ENCODE data around the gene ACSBG1.
A peak's percentile ranks its signal among the peaks of the same experiment; 100 is the strongest.

Gene ACSBG1

DNA sequence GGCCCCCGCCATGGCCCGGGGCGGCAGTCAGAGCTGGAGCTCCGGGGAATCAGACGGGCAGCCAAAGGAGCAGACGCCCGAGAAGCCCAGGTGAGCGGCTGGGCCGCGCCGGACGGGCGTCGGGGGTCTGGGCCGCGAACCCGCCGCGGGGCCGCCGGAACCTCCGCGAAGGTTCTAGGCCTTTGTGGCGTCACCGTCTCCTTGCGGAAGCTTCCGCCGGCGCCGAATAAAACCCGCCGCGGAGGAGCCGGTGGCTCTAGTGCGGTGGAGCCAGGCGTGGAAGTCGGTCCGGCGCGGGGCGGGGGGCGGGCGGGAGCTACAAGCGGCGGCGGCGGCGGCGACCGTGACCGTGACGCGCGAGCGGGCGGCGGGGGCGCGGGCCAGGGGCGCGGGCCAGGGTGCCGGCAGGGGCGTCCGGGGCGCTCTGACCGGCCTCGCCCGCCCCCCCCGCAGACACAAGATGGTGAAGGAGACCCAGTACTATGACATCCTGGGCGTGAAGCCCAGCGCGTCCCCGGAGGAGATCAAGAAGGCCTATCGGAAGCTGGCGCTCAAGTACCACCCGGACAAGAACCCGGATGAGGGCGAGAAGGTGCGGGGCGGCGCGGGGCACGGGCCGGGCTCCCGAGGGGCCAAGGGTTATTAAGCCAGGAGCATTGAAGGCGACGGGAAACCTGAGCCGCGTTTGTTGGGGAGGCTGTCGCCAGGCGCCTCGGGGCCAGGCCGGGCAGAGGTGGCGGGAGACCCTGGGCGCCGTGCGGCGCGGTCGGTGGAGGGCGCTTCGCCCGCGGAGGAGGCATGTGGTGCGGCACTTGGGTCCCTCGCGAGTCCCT lies 30.2 kb upstream of the ACSBG1 start, which contains the start of gene DNAJA4:
DNAJA4 (plus strand) TSS at position 259 of the 833 bp plus-strand sequence; CDS start at position 461, 202 bp downstream.
- H3K27me3 ChIP-seq (ENCODE audit: control insufficient read depth, insufficient read depth, low read length): peaks cover 19% of the 10 kb centered on the region
- H3K4me1 ChIP-seq (ENCODE audit: control insufficient read depth, insufficient read depth, low read length): no peaks in the 10 kb centered on the region
- no peaks in the 10 kb centered on the region for H3K9me3 ChIP-seq (ENCODE audit: control insufficient read depth, insufficient read depth, low read length)
- peak within 1 kb of the TSS; percentile 52 for H3K4me3 ChIP-seq (ENCODE audit: low read depth, low read length)
- H3K36me3 ChIP-seq (ENCODE audit: control insufficient read depth, insufficient read depth, low read length): no peaks in the 10 kb centered on the region
- H3K9ac ChIP-seq (ENCODE audit: low read depth, low read length): no peak within 1 kb of the TSS

DNA sequence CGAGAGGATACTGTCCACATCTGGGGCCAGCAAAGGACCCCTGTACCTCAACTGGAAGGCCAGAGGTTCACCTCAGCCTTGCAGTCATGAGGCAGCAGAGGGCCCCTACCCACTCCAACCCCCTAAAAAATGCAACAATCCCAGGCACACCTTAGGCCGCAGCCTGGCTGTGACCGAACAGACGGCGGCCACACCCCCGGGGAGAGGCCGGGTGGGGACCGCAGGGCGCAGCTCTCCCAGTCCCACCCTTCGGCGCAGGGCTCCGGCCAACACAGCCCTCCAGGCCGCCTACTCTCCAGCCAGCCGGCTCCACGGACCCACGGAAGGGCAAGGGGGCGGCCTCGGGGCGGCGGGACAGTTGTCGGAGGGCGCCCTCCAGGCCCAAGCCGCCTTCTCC lies 29.5 kb upstream of the ACSBG1 start:
- Histone ChIP-seq H3K9me3 (ENCODE audit: control insufficient read depth, insufficient read depth, low read length) (no peaks in the 10 kb centered on the region), H3K36me3 (ENCODE audit: control insufficient read depth, insufficient read depth, low read length) (no peaks in the 10 kb centered on the region), H3K27me3 (ENCODE audit: control insufficient read depth, insufficient read depth, low read length) (peaks cover 19% of the 10 kb centered on the region), H3K9ac (ENCODE audit: low read depth, low read length) (no peak overlapping the region), H3K4me1 (ENCODE audit: control insufficient read depth, insufficient read depth, low read length) (no peaks in the 10 kb centered on the region), H3K4me3 (ENCODE audit: low read depth, low read length) (peak overlapping the region; percentile 8)

DNA sequence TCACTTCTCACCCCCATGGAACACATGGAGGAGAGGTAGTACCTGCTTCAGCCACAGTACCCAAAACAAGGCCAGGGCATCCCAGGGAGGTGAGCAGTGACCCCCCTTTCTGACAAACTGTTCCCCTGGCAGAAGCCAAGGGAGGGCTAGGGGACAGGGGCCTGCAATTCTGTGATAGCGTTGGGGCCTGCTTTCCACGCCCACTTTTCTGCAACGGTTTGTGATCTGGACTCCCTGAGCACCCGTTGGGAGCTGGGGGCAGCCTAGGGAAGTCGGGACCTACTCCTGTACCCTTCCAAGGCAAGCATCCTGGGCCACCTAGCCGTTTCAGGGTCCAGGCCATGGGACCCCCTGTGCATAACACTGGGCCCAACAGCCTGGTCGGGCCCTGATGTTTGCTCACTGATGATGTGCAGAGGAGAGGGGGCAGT lies 29.0 kb upstream of the ACSBG1 start:
- Histone ChIP-seq H3K9ac (ENCODE audit: low read depth, low read length) (no peak overlapping the region), H3K27me3 (ENCODE audit: control insufficient read depth, insufficient read depth, low read length) (peaks cover 19% of the 10 kb centered on the region)

DNA sequence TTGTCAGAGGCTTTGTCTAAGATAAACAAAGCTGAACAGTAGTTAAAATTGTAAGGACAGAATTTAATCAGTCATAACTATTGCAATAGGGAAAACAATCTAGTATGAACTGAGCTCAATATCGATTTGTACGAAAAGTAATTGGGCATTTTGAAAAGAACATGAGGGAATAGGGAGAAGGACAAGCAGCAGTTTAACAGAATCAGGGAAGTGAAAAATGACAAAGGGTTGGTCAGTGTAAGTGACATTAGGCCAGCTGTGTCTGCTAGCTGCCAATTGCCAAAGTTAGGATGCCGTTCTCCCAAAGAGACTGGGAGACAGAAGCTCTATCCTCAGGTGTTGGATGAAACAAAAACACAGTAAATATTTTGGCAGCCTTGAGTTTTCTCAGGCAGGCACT lies 26.7 kb upstream of the ACSBG1 start:
- Histone ChIP-seq H3K9me3 (ENCODE audit: control insufficient read depth, insufficient read depth, low read length) (no peaks in the 10 kb centered on the region), H3K36me3 (ENCODE audit: control insufficient read depth, insufficient read depth, low read length) (no peaks in the 10 kb centered on the region), H3K27me3 (ENCODE audit: control insufficient read depth, insufficient read depth, low read length) (peaks cover 19% of the 10 kb centered on the region), H3K4me3 (ENCODE audit: low read depth, low read length) (no peak overlapping the region), H3K4me1 (ENCODE audit: control insufficient read depth, insufficient read depth, low read length) (no peaks in the 10 kb centered on the region), H3K9ac (ENCODE audit: low read depth, low read length) (no peak overlapping the region)

More for the DNA sequence above, 29.0 kb upstream of the ACSBG1 start:
- H3K36me3 ChIP-seq (ENCODE audit: control insufficient read depth, insufficient read depth, low read length): no peaks in the 10 kb centered on the region
- no peaks in the 10 kb centered on the region for H3K4me1 ChIP-seq (ENCODE audit: control insufficient read depth, insufficient read depth, low read length)
- no peak overlapping the region for H3K4me3 ChIP-seq (ENCODE audit: low read depth, low read length)
- no peaks in the 10 kb centered on the region for H3K9me3 ChIP-seq (ENCODE audit: control insufficient read depth, insufficient read depth, low read length)

DNA sequence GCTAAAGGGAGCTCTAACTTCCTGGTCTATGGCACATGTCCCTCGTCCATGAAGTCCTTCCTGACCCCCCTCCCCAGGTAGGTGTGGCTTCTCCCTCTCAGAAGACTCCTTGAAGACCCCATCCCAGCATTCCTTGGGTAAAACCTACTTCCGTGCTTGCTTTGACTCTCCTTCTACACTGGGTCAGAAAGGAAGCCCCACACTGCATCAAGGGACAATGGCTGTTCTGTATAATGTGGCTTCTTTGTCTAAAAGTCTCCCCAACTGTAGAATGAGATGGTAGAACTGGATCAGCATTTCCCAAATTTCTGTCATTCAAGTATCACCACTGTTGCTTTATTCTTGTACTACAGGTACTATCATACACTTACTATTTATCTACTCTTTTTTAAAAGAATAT lies 26.1 kb upstream of the ACSBG1 start:
- peaks cover 14% of the 10 kb centered on the region for H3K27me3 ChIP-seq (ENCODE audit: control insufficient read depth, insufficient read depth, low read length)
- H3K9me3 ChIP-seq (ENCODE audit: control insufficient read depth, insufficient read depth, low read length): no peaks in the 10 kb centered on the region
- no peaks in the 10 kb centered on the region for H3K36me3 ChIP-seq (ENCODE audit: control insufficient read depth, insufficient read depth, low read length)
- no peak overlapping the region for H3K9ac ChIP-seq (ENCODE audit: low read depth, low read length)
- no peak overlapping the region for H3K4me3 ChIP-seq (ENCODE audit: low read depth, low read length)
- H3K4me1 ChIP-seq (ENCODE audit: control insufficient read depth, insufficient read depth, low read length): no peaks in the 10 kb centered on the region

DNA sequence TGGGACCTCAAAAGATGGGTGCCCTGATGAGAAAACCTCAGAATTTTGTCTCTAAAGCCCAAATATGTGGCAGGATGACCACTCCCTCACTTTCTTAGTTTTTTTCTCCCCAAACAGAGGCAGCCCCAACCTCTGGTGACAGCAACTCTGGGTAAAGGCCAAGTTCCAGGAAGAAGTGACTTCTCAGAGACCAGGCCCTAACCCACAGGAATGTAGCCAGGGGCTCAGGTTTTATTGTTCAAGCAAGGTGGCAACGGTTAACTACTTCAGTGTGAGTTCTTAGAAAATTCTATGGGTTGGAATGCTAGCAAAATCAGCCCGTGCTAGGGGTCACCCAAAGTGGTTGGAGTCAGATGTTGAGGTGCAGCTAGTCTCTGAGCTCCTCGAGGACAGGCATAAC lies 24.9 kb upstream of the ACSBG1 start:
- Histone ChIP-seq H3K36me3 (ENCODE audit: control insufficient read depth, insufficient read depth, low read length) (no peaks in the 10 kb centered on the region), H3K9me3 (ENCODE audit: control insufficient read depth, insufficient read depth, low read length) (no peaks in the 10 kb centered on the region), H3K4me1 (ENCODE audit: control insufficient read depth, insufficient read depth, low read length) (no peaks in the 10 kb centered on the region), H3K9ac (ENCODE audit: low read depth, low read length) (no peak overlapping the region), H3K4me3 (ENCODE audit: low read depth, low read length) (no peak overlapping the region), H3K27me3 (ENCODE audit: control insufficient read depth, insufficient read depth, low read length) (peaks cover 9% of the 10 kb centered on the region)

GRCh38 chr15:78257681-78258080 lies 23.3 kb upstream of the ACSBG1 start:
- Histone ChIP-seq H3K9me3 (ENCODE audit: control insufficient read depth, insufficient read depth, low read length) (no peaks in the 10 kb centered on the region), H3K9ac (ENCODE audit: low read depth, low read length) (no peak overlapping the region), H3K27me3 (ENCODE audit: control insufficient read depth, insufficient read depth, low read length) (peaks cover 4% of the 10 kb centered on the region), H3K36me3 (ENCODE audit: control insufficient read depth, insufficient read depth, low read length) (no peaks in the 10 kb centered on the region), H3K4me3 (ENCODE audit: low read depth, low read length) (no peak overlapping the region), H3K4me1 (ENCODE audit: control insufficient read depth, insufficient read depth, low read length) (no peaks in the 10 kb centered on the region)

DNA sequence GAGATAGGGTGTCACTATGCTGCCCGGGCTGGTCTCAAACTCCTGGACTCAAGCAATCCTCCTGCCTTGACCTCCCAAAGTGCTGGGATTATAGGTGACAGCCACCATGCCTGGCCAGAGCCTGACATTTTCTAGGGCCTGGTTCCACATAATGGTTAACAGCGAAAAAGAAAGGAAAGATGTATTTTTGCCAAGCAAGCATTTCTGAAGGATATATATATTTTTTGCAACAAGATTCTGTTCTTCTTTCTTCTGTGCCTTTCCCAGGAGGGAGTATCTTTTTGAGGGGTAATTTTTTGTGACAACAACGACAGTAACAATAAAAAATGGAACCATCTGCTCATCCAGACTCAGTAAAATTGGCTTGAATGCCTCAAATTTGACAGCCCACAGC lies 21.7 kb upstream of the ACSBG1 start:
- Histone ChIP-seq H3K4me1 (ENCODE audit: control insufficient read depth, insufficient read depth, low read length) (no peaks in the 10 kb centered on the region), H3K36me3 (ENCODE audit: control insufficient read depth, insufficient read depth, low read length) (no peaks in the 10 kb centered on the region), H3K4me3 (ENCODE audit: low read depth, low read length) (no peak overlapping the region), H3K9ac (ENCODE audit: low read depth, low read length) (no peak overlapping the region), H3K27me3 (ENCODE audit: control insufficient read depth, insufficient read depth, low read length) (peaks cover 4% of the 10 kb centered on the region), H3K9me3 (ENCODE audit: control insufficient read depth, insufficient read depth, low read length) (no peaks in the 10 kb centered on the region)

- Histone ChIP-seq H3K9ac (ENCODE audit: low read depth, low read length) (no peak overlapping the region), H3K36me3 (ENCODE audit: control insufficient read depth, insufficient read depth, low read length) (no peaks in the 10 kb centered on the region), H3K27me3 (ENCODE audit: control insufficient read depth, insufficient read depth, low read length) (peaks cover 4% of the 10 kb centered on the region), H3K4me3 (ENCODE audit: low read depth, low read length) (no peak overlapping the region), H3K9me3 (ENCODE audit: control insufficient read depth, insufficient read depth, low read length) (no peaks in the 10 kb centered on the region), H3K4me1 (ENCODE audit: control insufficient read depth, insufficient read depth, low read length) (no peaks in the 10 kb centered on the region)
These were observed 21.2 kb upstream of the ACSBG1 start for GRCh38 chr15:78255421-78256043.

- no peaks in the 10 kb centered on the region for H3K9me3 ChIP-seq (ENCODE audit: control insufficient read depth, insufficient read depth, low read length)
- no peak overlapping the region for H3K9ac ChIP-seq (ENCODE audit: low read depth, low read length)
- no peaks in the 10 kb centered on the region for H3K36me3 ChIP-seq (ENCODE audit: control insufficient read depth, insufficient read depth, low read length)
- no peaks in the 10 kb centered on the region for H3K4me1 ChIP-seq (ENCODE audit: control insufficient read depth, insufficient read depth, low read length)
- H3K27me3 ChIP-seq (ENCODE audit: control insufficient read depth, insufficient read depth, low read length): no peaks in the 10 kb centered on the region
- no peak overlapping the region for H3K4me3 ChIP-seq (ENCODE audit: low read depth, low read length)
These were observed 16.8 kb upstream of the ACSBG1 start for GRCh38 chr15:78251136-78251535.

DNA sequence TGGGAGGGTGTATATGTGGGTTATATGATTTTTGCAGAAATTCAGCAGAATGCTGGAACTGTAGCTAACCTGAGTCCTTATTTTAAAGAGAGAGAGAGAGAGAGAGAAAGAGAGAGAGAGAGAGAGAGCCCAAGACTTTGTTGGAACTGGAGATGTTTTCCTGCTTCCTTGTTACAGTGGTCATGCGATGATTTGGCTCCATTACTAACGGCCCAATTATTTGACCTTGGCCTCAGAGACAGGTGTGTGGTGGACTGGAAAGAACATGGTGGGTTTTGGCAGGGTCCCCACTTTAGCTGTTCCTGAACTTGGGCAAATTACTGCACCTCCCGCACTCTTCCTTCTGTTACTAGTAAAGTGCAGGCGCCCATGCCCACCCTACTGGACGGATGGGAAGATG lies 14.8 kb upstream of the ACSBG1 start:
- H3K4me1 ChIP-seq (ENCODE audit: control insufficient read depth, insufficient read depth, low read length): no peaks in the 10 kb centered on the region
- H3K9me3 ChIP-seq (ENCODE audit: control insufficient read depth, insufficient read depth, low read length): no peaks in the 10 kb centered on the region
- no peaks in the 10 kb centered on the region for H3K27me3 ChIP-seq (ENCODE audit: control insufficient read depth, insufficient read depth, low read length)
- H3K9ac ChIP-seq (ENCODE audit: low read depth, low read length): no peak overlapping the region
- H3K4me3 ChIP-seq (ENCODE audit: low read depth, low read length): no peak overlapping the region
- H3K36me3 ChIP-seq (ENCODE audit: control insufficient read depth, insufficient read depth, low read length): no peaks in the 10 kb centered on the region

DNA sequence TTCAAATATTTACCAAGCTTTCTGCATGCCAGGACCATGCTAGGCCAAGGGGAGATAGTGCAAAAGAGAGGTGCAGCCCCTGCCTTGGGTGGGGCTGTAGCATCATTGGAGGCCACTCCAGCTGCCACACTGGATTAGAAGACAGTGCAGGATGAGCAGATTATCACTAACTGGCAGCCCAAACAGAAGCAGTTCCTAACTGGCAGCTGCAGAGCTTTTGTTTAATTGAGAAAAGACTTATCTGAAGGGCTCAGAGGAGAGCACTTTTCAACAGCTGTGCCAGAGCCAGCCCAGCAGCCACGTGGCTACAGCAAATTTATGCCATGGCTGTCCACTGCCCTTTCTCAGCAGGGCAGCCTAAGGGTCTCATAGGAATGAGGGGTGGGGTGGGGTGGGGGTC lies 13.5 kb upstream of the ACSBG1 start:
- H3K9ac ChIP-seq (ENCODE audit: low read depth, low read length): no peak overlapping the region
- H3K4me1 ChIP-seq (ENCODE audit: control insufficient read depth, insufficient read depth, low read length): peaks cover 10% of the 10 kb centered on the region
- H3K9me3 ChIP-seq (ENCODE audit: control insufficient read depth, insufficient read depth, low read length): no peaks in the 10 kb centered on the region
- H3K36me3 ChIP-seq (ENCODE audit: control insufficient read depth, insufficient read depth, low read length): no peaks in the 10 kb centered on the region
- no peaks in the 10 kb centered on the region for H3K27me3 ChIP-seq (ENCODE audit: control insufficient read depth, insufficient read depth, low read length)
- no peak overlapping the region for H3K4me3 ChIP-seq (ENCODE audit: low read depth, low read length)
